Measurements from ENCODE around the gene EPHB2. TPM values are rescaled to one million over a fixed set of nuclear protein-coding genes. Genes with fewer than 3 reads are reported as not detected.
"Not testable (repeated sequence)": the region's sequence is repeated elsewhere in the genome, so short reads cannot be mapped to it uniquely, and the experiment has no call there.

Gene EPHB2
- total RNA-seq, 1 donor from 2014 or later = 22.8 TPM

DNA sequence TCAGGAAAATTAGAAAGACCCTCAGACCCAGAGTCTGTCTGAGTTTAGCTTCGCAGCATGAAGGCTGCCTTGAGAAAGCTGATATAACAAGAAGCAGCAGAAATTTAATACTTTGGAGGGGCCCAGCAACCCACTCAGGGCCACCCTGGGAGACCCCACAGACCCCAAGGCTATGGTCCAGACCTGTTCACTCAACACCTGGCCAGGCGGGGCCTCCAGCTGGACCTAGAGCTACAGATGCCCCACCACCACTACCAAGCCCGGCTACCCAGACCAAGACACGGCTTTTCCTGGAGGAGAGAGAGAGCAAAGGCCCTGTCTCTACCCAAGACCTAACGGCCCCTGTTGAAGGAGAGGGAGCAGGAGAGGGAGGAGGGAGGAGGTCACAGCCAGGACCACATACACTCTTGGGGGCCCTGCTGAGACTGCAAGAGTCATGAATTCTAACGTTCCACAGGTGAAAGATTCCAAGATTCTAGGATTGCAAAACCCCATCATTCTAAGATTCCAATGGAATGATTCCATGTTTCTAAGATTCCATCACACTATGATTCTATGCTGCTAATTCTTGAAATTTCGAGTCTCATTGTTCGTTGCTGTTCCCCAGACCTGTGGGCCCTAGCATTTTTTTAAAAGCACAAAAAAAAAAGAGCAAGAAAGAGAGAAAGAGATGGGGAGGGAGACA lies 208.8 kb downstream of the EPHB2 start:
- FAIRE-seq (no peak), DNase-seq (ENCODE audit: low spot score in 2 of 2) (no peak)

DNA sequence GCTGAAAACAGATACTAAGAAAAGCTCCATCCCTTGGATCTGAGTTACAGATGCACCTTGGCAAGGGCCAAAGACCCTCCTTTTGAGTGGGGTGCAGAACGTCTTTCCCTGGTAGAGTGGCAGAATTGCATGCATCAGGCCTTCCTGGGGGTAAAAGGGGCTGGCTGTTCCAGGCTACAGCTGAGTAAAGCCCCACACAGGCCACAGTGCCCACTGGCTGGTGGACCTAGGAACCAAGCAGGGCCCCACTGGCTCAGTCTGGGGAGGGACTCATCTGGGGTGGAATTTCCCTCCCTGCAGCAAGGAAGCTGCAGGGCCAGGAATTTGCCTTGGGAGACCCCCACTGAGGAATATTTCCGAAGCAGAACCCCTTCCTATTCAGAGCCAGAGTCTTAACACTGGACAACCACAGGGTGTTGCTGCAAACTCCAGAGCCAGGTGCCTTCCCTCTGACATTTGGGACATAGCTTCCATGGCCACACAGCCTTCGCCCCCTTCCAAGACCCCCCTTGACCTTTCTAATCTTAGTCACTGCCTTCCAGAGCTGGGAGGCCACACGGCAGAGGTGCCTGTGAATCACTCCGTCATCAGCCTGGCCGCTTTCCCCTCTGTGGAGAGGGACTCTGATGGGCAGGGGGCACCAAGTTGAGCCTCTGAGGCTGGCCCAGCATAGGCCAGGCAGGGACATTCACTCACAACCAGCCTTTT lies 209.5 kb downstream of the EPHB2 start:
- no peak for FAIRE-seq
- DNase-seq (ENCODE audit: low spot score in 2 of 2) = no peak

DNA sequence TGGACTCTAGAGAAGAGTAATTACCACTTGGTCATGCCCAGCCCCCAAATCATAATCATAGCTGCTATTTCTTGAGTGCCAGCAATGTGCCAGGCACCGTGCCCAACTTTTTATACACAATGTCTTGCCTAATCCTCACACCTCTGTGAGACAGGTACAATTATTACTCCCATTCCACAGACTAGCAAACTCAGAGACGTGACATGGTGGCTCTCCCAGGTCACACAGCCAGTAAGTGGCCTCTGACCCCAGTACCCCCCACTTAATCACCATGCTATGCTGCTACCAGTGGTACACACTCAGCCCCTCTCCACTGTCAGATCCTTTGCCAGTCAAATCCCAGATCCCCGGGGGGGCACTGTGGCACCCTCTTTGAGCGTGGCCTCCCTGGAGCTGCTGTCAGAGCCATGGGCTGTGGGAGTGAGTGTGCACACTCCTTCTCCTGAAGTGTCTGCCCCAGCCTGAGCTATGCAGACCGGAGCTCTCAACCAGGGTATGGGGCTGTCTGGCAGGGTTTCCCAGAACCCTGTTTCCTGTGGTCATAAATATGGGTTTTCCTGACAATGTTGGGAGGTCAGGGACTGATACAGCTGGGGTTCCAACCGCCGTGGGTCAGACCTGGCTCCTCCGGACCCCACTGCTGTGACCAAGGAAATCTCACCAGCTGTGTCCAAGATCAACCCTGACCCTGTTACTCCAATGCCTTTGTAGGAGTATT lies 210.3 kb downstream of the EPHB2 start:
- no peak for FAIRE-seq
- DNase-seq (ENCODE audit: low spot score in 2 of 2) = no peak

DNA sequence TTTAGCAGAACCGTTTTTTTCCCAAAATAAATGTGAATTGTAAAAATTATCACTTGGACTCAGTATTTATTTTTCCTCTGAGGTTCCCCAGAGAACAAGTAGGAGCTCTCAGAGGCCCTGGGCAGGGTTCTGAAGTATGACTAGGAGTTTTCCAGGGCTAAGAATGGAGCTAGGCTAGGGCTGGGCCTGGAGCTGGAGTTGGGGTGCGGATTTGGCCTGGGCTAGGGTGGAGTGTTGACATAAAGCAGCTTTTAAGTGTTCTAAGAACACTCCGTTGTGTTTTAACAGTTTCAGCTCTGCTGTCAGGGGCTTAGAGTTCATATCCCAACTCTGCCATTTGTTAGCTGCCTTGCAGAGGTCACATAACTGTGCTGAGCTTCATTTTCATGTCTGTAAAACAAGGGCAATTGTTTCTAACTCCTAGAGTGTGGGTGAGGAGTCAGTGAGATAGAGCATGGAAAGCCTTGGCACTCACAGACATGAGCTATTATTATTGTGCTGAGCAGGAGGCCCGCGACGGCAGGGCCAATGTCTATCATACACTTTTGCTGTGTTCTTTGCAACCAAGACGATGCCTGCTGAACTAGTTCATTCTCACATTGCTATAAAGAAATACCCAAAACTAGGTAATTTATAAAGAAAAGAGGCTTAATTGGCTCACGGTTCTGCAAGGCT lies 210.9 kb downstream of the EPHB2 start:
- DNase-seq (ENCODE audit: low spot score in 2 of 2) (no peak), FAIRE-seq (no peak)

DNA sequence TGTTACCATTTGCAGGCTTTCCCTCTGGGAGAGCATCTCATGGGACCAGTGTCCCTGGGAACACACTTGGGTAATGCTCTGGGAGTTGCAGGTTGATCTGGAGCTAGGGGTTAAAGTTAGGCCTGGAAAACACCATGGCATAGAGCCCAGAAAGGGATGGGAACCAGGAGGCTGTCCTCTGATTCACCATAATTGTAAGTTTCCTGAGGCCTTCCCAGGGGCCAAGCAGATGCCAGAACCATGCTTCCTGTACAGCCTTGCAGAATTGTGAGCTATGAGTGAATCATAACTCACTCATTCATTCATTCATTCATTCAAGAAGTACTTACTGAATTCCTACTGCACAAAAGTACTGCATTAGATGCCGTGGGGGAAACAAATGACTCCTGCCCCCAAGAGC lies 212.0 kb downstream of the EPHB2 start:
- FAIRE-seq = no peak

DNA sequence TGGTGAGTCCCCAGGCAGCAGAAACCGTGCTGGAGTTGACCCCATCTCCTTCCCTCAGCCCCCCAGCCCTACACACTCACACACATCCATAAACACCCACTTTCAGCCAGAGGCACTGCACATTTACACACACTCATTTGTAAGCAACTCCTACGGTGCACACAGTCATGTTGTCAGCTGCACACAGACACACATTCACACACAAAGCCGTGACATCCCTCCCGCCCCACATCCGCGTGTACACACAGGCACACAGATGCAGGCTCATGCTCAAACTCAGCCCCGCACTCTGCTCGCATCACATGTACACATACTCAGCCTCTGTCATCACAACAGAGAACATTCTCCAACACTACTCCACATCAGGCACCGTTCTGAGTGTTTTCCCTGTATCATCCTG lies 214.5 kb downstream of the EPHB2 start:
- FAIRE-seq (no peak), DNase-seq (ENCODE audit: low spot score in 2 of 2) (no peak)

More for the DNA sequence above, 212.0 kb downstream of the EPHB2 start:
- no peak for DNase-seq (ENCODE audit: low spot score in 2 of 2)

DNA sequence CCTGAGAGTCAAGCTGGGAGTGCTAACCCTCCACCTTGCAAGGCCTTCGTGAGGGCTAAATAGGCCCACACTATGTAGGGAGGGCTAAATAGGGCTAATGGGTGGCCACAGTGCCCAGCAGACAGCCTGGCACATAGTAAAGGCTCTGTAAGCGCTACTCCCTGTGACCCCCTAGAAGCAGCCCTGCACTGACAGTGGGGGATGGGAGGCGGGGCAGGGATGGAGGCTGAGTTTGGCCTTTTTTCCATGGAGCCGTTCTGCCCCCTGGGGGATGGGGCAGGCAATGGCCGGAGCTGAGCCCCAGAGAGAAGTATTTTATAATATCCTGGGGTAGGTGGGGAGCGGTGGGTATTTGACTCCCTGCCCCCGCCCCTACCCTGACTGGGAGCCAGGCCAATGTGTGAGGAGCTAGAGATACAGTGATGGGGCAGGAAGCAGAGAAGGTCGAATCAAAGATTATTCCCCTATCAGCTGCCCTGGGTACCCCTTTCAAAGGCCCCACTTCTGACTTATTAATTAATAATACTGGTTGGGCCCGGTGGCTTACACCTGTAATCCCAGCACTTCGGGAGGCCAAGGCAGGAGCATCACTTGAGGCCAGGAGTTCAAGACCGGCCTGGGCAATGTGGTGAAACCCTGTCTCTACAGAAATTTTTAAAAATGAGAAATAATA lies 219.7 kb downstream of the EPHB2 start:
- DNase-seq (ENCODE audit: low spot score in 2 of 2) (peak; percentile 46 to 70), FAIRE-seq (no peak)

DNA sequence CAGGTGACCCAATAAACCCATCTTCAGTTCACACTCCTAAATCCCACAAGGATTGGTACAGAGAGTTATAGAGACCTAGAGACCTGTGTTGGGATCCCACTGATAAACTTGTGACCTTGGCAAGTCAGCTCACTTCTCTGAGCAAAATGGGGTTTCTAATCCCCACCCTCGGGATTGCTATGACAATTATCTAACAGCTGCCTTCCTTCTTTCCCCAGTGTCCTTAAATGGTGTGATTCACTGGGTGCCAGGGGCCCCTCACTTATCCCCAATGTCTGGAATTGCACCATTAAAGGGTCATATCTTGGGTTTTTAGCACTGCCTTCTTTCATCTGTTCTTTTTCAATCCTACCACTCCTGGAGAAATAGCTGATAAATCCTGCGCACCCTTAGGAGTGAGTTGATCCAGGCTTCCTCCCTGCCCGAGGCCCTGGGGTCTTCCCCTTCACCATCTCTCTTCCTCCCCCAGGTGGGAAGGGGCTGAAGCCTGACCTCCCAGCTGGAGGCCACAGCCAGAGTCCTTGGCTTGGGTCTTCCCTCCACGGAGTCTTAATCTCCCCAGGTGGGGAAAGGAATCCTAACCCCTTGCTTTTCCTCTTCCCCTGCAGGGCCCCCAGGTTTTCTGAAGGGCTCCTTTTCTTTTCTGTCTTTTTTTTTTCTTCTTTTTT lies 222.3 kb downstream of the EPHB2 start:
- no peak for DNase-seq (ENCODE audit: low spot score in 2 of 2)
- no peak for FAIRE-seq

DNA sequence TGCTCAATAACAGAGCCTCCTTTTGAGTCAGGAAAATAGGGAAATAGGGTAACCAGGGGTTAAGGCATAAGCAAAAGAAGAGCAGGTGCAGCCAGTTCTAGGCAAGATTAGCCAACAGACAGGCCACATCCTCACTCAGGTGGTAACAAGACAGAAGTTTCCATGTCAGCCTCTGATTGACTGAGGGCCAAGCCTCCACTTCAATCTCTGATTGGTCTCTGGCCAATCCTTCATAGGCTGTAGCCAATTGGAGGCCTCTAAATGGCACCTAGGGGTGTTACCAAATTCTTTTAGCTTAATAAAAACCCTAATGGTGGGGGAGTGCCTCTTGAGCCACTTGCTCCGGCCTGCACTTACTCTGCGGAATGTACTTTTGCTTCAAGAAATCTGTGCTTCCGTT lies 224.8 kb downstream of the EPHB2 start:
- FAIRE-seq (no peak), DNase-seq (ENCODE audit: low spot score in 2 of 2) (no peak)

DNA sequence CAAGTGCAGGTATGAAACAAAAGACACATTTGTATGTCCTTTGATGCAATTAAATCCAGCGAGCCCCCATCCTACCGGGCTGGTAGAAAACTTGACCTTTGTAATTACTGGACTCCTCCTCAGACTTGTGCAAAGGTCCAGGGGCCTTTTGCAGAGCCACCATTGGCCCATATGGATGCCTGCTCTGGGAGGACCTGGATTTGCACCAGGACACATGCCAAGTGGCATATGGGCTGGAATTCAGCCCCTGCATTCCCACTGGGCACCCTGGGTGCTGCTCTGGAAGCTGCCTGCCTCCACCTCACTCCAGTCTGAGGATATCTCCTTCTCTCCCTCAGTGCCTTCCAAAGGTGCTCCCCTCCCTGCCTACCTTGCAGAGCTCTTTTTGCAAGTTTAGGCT lies 226.0 kb downstream of the EPHB2 start:
- FAIRE-seq (no peak), DNase-seq (ENCODE audit: low spot score in 2 of 2) (no peak)

DNA sequence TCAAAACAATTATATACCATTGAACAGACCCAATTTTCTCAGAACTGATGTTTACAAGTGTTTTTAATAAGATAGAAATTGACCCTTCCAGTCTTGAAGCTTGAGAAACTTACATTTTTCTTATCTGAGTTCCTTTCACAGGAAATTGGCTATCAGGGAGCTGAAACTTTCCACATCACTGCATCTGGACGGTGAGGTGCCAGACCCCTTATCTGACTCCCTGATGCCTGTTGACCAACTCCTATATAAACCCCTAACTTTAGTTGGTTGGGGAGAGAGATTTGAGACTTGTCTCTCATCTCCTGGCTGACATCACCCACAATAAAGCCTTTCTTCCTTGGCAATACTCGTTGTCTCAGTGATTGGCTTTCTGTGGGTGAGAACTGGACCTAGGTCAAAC lies 230.6 kb downstream of the EPHB2 start:
- no peak for FAIRE-seq
- no peak for DNase-seq (ENCODE audit: low spot score in 2 of 2)

DNA sequence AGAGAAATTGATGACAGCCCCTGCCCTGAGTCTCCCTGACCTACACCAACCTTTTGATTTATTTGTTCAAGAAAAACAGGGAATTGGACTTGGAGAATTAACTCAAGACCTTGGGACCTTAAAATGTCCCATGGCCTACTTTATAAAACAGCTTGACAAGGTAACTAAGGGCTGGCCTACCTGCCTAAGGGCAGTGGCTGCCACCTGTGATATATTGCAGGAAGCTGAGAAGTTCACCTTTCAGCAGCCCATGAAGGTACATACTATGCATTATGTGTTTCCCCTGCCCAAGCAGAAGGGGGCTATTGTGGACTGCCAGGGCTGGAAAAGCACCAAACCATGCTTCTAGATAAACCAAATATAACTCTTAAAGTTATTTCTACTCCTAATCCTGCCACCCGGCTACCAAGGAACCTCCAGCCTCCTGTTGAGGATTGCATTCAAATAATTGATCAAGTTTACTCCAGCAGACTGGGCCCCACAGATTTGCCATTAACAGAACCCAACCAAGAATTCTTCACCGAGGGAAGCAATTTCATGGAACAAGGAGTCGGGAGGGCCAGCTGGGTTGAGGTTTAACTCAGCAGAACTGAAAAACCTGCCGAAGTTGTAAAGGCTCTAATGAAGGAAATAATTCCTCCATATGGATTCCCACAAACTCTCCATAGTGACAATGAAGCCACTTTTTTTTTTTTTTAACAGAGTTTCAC lies 233.9 kb downstream of the EPHB2 start:
- DNase-seq (ENCODE audit: low spot score in 2 of 2) (no peak), FAIRE-seq (no peak)

DNA sequence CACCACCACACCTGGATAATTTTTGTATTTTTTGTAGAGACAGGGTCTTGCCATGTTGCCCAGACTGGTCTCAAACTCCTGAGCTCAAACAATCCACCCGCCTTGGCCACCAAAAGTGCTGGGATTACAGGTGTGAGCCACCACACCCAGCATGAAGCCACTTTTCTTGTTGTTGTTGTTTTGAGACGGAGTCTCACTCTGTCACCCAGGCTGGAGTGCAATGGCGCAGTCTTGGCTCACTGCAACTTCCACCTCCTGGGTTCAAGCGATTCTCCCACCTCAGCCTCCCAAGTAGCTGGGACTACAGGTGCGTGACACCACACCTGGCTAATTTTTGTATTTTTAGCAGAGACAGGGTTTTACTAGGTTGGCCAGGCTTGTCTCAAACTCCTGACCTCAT lies 234.5 kb downstream of the EPHB2 start:
- DNase-seq (ENCODE audit: low spot score in 2 of 2); FAIRE-seq: not testable (repeated sequence)

DNA sequence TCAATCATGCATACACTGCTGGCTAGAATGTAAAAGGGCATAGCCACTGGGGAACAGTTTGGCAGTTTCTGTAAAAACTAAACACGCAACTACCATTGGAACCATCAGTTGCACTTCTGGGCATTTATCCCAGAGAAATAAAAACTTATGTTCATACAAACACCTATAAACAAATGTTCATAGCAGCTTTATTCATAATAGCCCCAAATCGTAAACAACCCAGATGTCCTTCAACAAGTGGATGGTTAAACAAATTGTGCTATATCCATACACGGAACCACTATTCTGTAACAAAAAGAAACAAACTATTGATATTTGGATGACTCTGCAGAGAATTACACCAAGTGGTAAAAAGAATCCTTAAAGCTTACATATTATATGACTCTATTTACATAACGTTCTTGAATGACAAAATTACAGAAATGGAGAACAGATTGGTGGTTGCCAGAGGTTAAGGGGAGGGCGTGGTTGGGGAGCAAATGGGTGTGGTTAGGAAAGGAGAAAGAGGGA lies 239.2 kb downstream of the EPHB2 start:
- no peak for DNase-seq (ENCODE audit: low spot score in 2 of 2)

DNA sequence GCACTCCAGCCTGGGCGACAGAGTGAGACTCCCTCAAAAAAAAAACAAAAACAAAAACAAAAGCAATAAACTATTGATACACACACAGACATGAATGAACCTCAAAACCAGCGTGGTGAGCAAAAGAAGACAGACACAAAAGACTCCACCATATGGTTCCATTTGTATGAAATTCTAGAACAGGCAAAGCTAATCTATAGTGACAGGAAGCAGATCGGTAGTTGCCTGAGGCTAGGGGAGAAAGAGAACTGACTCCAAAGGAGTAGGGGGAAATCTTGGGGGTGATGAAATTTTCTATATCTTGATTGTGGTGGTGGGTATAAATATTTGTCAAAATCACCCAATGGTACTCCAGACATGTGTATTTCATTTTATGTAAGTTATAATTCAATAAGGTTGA lies 241.2 kb downstream of the EPHB2 start:
- no peak for FAIRE-seq
- no peak for DNase-seq (ENCODE audit: low spot score in 2 of 2)

More for the DNA sequence above, 239.2 kb downstream of the EPHB2 start:
- FAIRE-seq = no peak

DNA sequence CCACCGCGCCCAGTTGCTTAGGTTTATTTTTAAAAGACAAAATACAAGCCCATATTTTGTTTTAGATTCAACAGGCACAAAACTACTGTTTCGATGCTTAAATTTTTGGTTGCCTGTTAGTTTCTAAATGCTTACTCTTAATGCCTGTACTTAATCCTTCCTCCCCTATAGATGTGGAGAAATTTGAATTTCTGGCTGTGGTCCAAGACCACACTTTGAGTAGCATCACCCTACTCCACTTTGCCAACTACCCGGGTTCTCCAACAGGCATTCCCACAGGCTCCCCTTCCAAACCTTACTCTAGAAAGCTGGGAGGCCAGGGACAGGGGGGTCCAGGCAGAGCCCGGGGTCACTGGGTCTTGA lies 242.0 kb downstream of the EPHB2 start:
- DNase-seq (ENCODE audit: low spot score in 2 of 2) = no peak
- FAIRE-seq = no peak

DNA sequence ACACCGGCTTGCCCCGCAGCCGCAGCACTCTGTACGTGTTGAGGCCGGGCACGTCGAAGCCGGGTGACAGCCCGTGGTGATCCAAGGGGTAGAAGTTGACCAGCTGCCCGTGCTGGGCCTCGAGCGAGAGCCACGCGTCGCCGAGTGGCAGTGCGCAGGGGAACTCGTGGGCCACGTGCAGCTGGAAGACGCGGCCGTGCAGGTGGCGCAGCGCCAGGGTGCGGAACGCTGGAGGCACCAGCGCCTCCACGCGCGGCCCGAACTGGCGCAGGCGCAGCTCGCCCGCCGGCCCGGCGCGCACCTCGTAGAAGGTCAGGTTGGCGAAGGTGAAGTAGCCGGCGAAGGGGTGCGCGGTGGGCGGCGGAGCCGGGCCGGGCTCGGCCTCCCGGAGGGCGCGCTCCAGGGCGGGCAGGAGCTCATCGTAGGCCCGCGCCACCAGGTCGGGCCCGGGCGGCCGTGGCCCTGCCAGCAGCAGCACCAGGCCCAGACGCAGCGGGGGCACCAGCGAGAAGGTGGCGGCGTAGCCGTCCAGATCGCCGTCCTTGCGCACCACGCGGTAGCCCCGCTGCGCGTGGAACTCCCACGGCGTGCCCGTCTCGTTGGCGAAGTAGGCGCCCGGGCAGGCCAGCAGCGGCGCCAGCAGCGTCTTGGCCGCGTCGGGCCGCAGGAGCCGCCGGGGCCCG lies 242.6 kb downstream of the EPHB2 start:
- FAIRE-seq = no peak
- no peak for DNase-seq (ENCODE audit: low spot score in 2 of 2)

DNA sequence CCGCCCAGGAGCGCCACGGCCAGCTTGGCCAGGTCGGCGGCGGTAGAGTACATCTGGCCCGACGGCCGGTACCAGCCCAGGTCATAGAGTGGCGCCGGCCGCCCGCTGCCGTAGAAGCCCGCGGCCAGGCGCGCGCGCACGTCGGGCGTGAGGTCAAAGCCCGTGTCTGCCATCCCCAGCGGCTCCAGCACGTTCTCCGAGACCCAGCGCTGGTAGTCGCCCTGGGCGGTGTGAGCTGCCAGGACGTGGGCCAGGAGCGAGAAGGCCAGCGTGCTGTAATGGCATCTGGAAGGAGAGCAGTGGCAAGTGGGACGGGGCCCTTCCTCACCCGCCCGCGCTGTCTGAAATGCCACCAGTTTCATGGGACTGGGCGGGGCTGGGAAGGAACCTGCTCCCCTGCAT lies 243.1 kb downstream of the EPHB2 start:
- FAIRE-seq (no peak), DNase-seq (ENCODE audit: low spot score in 2 of 2) (no peak)

DNA sequence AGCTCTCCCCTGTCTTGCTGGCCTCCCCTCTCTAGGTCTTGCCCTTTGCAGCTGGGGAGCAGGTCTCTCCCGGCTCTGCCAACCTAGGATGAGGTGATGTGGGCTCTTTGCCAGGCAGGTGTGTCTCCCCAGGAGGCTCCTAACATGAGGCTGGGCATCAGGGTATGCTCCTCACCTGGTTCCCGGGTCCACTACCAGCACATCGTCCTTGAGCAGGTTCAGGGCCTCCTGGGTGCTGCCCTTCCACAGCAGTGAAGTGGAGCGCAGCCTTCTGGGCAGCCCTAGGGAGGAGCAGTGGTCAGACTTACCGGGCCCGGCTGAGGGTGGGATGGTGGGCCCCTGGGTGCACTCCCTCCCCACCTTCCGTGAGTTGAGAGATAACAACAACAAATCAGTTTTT lies 244.5 kb downstream of the EPHB2 start:
- FAIRE-seq = no peak
- DNase-seq (ENCODE audit: low spot score in 2 of 2) = no peak

Data from frontal cortex (tissue), 4 donors.